CD4-positive, alpha-beta T cell (primary cell): ENCODE data around the gene TNRC18. TPM values are rescaled to one million over a fixed set of nuclear protein-coding genes. Genes with fewer than 3 reads are reported as not detected.

Source experiments
- ATAC-seq: fragments of 200-7000 bp; cut with Tn5 transposase; one replicate; pipeline ENCODE4 v1.10.0; 2022; ENCODE audit warnings: mild to moderate bottlenecking; ENCODE audit not compliant: poor library complexity
- CTCF ChIA-PET: fragments of 350-600 bp; sonication (Branson Sonifier 250); formaldehyde crosslinking; loops from one replicate; lab custom pipeline; 2021; ENCODE audit warnings: antibody characterized with exemption, inconsistent platforms; lab: Charles Lee
- POLR2A ChIA-PET: fragments of 350-600 bp; sonication (Branson Sonifier 250); formaldehyde crosslinking; loops from one replicate; lab custom pipeline; 2021; ENCODE audit warnings: antibody characterized with exemption, inconsistent platforms; lab: Charles Lee
- DNase-seq, 14 experiments: peaks; one replicate each; pipeline ENCODE4 v3.0.0-alpha.2; 2013 to 2020; ENCODE audit warnings: mixed read lengths in 2 of 14
- H3K27ac ChIP-seq, 2 donors: one replicate each; pipeline versions ENCODE4 v1.5.1 to v1.7.0; 2013; ENCODE audit warnings: low read length in 2 of 2, low read depth in 1 of 2, mild to moderate bottlenecking in 1 of 2
- H3K27me3 ChIP-seq, 2 experiments: 1 replicate in 1 of 2; 2 replicates in 1 of 2; pipeline versions ENCODE4 v1.6.1 to v1.7.0; 2013; ENCODE audit warnings: low read length in 2 of 2, control low read depth in 1 of 2, mild to moderate bottlenecking in 1 of 2, moderate library complexity in 1 of 2; ENCODE audit not compliant: insufficient read depth in 2 of 2, control insufficient read depth in 1 of 2
- H3K36me3 ChIP-seq: one replicate; pipeline ENCODE4 v1.6.1; 2013; ENCODE audit warnings: low read length, control low read depth; ENCODE audit not compliant: insufficient read depth
- H3K4me1 ChIP-seq: one replicate; pipeline ENCODE4 v1.6.1; 2013; ENCODE audit warnings: low read length, control low read depth; ENCODE audit not compliant: insufficient read depth
- H3K4me3 ChIP-seq: one replicate; pipeline ENCODE4 v1.5.1; 2013; ENCODE audit warnings: mild to moderate bottlenecking, low read length, moderate library complexity
- H3K9me3 ChIP-seq, 2 experiments: 1 replicate in 1 of 2; 2 replicates in 1 of 2; pipeline versions ENCODE4 v1.6.1 to v1.7.0; 2013; ENCODE audit warnings: low read length in 2 of 2, mild to moderate bottlenecking in 2 of 2, control low read depth in 1 of 2, moderate library complexity in 1 of 2; ENCODE audit not compliant: control insufficient read depth in 1 of 2, insufficient read depth in 1 of 2
- H3K27ac Mint-ChIP-seq: one replicate; pipeline ENCODE4 v1.8.0; 2020; ENCODE audit warnings: mixed read lengths
- H3K27me3 Mint-ChIP-seq: one replicate; pipeline ENCODE4 v1.8.0; 2021; ENCODE audit warnings: mixed read lengths
- H3K36me3 Mint-ChIP-seq: one replicate; pipeline ENCODE4 v1.8.0; 2021; ENCODE audit warnings: low read depth, mixed read lengths
- H3K4me1 Mint-ChIP-seq: one replicate; pipeline ENCODE4 v1.8.0; 2021; ENCODE audit warnings: low read depth, mixed read lengths
- H3K4me3 Mint-ChIP-seq: one replicate; pipeline ENCODE4 v1.8.0; 2020; ENCODE audit warnings: mild to moderate bottlenecking, mixed read lengths
- H3K9me3 Mint-ChIP-seq: one replicate; pipeline ENCODE4 v1.8.0; 2020; ENCODE audit warnings: mixed read lengths
- intact Hi-C, 2 experiments: fragments of 100-400 bp; cut with DNase I in 1 of 2; cut with micrococcal nuclease in 1 of 2; formaldehyde crosslinking; loops; one replicate each; pipeline versions ENCODE4 v1.15.1 to v1.9.0; 2023 to 2025; cut with DNase I, micrococcal nuclease
- total RNA-seq, 174 experiments: library from RNA in 2 of 174; stranded (reverse) in 2 of 174; gene quantifications; one replicate each; pipeline ENCODE4 v1.2.3 and lab custom pipeline; 2021 to 2026
- TF ChIP-seq, protein P1 (sequence below): fragments of 200-600 bp; IDR thresholded peaks from one replicate; pipeline ENCODE4 v1.8.0; 2022; ENCODE audit warnings: antibody characterized with exemption, mild to moderate bottlenecking

TNRC18 gene
- total RNA-seq, 2 experiments from 2014 or later: 69.9 TPM

DNA sequence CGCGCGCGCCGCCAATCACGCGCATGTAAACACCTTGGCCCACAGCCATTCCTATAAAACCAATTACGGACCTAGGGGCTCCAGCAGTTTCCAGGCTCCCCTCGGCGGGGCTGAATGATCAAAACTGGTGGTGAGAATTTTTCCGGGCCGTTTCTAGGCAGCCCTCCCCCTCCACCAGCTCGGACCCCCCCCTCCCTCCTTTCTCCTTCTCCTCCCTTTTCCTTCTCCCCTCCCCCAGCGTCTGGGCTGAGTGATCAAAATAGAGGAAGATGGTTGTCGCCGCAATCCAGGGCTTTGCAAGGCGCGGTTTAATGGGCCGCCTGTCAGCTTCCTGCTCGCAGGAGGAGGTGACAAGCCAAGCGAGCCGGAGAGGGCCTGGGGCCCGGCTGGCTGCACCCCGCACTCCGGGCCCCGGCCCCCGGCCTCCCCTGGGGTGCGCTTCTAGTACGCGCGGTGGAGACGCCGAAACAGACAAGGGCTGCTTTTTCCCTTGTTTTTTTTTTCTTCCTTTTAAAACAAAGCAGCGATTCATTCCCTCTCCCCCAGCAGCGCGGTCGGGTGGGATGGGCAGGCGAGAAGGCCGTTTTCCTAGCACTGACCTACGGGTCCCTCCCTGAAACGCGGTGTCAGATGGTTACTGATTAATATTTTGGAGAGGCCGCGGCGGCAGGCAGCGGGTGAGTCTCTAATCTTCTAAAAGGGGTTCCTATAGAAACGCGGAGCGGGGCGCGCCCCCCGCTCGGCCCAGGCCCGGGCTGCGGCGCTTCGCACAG is 528 bp upstream of the TNRC18 start:
- TF ChIP-seq, protein P1, sequence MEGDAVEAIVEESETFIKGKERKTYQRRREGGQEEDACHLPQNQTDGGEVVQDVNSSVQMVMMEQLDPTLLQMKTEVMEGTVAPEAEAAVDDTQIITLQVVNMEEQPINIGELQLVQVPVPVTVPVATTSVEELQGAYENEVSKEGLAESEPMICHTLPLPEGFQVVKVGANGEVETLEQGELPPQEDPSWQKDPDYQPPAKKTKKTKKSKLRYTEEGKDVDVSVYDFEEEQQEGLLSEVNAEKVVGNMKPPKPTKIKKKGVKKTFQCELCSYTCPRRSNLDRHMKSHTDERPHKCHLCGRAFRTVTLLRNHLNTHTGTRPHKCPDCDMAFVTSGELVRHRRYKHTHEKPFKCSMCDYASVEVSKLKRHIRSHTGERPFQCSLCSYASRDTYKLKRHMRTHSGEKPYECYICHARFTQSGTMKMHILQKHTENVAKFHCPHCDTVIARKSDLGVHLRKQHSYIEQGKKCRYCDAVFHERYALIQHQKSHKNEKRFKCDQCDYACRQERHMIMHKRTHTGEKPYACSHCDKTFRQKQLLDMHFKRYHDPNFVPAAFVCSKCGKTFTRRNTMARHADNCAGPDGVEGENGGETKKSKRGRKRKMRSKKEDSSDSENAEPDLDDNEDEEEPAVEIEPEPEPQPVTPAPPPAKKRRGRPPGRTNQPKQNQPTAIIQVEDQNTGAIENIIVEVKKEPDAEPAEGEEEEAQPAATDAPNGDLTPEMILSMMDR: no peak
- Mint-ChIP-seq H3K27me3 (peaks cover 71% of the 10 kb centered on the region), H3K4me1 (peaks cover 48% of the 10 kb centered on the region), H3K36me3 (no peaks in the 10 kb centered on the region), H3K4me3 (peak overlapping the region; percentile 88), H3K27ac (peak overlapping the region; percentile 61), H3K9me3 (no peaks in the 10 kb centered on the region)
- intact Hi-C loops: loop anchor here in 1 of 2 experiments (2.0 kb wide), 1 partner anchor 27 kb away; no protein-coding TSS in a partner anchor
- POLR2A ChIA-PET: interaction anchor here (0.7 to 3.6 kb wide), 3 partner anchors 25 to 102 kb away, joined by 3 to 25 read pairs (median 4); no protein-coding TSS in a partner anchor
- H3K4me3 ChIP-seq: peak overlapping the region; percentile 42
- H3K27ac ChIP-seq: no peak overlapping the region
- H3K36me3 ChIP-seq: no peaks in the 10 kb centered on the region
- peaks cover 0 to 65% of the 10 kb centered on the region in 2 experiments for H3K9me3 ChIP-seq
- ATAC-seq (peak; percentile 43), DNase-seq (peak in 8 of 14 experiments; percentile 18 to 82 (median 50))
- H3K4me1 ChIP-seq: peaks cover 98% of the 10 kb centered on the region
- CTCF ChIA-PET: no interaction called here
- peaks cover 86 to 88% of the 10 kb centered on the region in 2 experiments for H3K27me3 ChIP-seq

DNA sequence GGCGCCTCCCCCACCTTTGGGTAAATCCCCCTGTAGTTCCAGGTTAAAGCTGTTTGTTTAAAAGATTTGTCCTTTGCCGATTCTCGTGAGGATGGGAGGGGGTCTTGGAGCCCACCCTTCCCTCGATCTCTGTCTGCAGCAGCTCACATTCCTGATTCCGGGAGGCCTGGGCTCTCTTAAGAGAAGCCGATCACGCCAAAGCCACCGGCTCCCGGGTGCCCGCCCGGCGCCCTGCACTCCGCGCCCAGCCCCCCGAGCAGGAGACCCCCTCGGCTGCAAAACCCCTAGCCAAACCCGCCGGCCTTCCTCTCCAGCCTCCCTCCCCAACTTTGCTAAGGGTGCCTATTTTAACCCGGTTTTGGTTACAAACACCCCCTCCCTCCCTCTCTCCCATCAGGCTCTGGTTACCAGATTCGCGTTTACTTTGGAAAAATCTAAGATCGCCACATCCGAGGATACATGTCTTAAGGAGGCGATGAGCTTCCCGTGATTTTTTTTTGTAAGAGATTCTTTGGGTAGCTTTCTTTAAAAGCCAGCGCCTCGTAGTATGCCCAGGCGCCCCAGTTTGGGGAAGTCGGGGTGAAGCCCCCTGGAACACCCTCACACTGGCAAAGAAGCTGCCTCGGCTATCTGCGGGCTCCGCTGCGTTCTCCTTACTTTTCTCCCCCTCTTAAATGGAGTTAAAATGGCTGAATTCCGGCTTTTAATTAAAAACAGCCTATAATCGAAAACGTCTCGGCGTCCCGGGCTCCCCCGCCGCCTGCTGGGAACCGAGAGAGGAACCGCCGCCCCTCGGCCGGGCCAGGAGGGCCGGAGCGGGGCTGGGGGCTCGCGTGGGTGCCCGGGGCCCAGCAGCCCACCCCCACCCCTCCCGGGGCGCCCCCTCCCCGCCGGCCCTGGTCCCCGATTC is 983 bp downstream of the TNRC18 start:
- intact Hi-C loops: no loop called here
- Histone ChIP-seq H3K27ac (no peak overlapping the region), H3K36me3 (no peaks in the 10 kb centered on the region), H3K9me3 (peaks cover 0 to 58% of the 10 kb centered on the region in 2 experiments), H3K4me3 (peak overlapping the region; percentile 54), H3K4me1 (peaks cover 93% of the 10 kb centered on the region), H3K27me3 (peaks cover 86 to 88% of the 10 kb centered on the region in 2 experiments)
- TF ChIP-seq, protein P1: no peak
- ATAC-seq: no peak
- no peak overlapping the region for H3K27ac Mint-ChIP-seq
- ChIA-PET POLR2A (interaction anchor here (0.6 to 3.6 kb wide), 7 partner anchors 21 to 341 kb away, joined by 3 to 25 read pairs (median 4); no protein-coding TSS in a partner anchor), CTCF (interaction anchor here (0.6 to 1.2 kb wide), 2 partner anchors 26 to 138 kb away, joined by 3 to 4 read pairs; no protein-coding TSS in a partner anchor)
- H3K9me3 Mint-ChIP-seq: no peaks in the 10 kb centered on the region
- H3K27me3 Mint-ChIP-seq: peaks cover 80% of the 10 kb centered on the region
- peak overlapping the region; percentile 82 for H3K4me3 Mint-ChIP-seq
- H3K36me3 Mint-ChIP-seq: no peaks in the 10 kb centered on the region
- peak in 2 of 14 experiments; percentile 33 to 37 for DNase-seq
- peaks cover 58% of the 10 kb centered on the region for H3K4me1 Mint-ChIP-seq
